Smooth muscle cell (in vitro differentiated cells): ENCODE results near the gene VPS39. TPM values are rescaled to one million over a fixed set of nuclear protein-coding genes. Genes with fewer than 3 reads are reported as not detected.

Source experiments
- DNase-seq: peaks from one replicate; lab custom pipeline; 2025; ENCODE audit not compliant: unreplicated experiment; lab: John Stamatoyannopoulos, UW
- H2AFZ ChIP-seq: fragments of 200-600 bp; sonication (generic); 2 replicates; pipeline ENCODE4 v1.6.0; 2016; ENCODE audit warnings: antibody characterized with exemption, low read depth, mild to moderate bottlenecking
- H3F3A ChIP-seq: fragments of 200-600 bp; sonication (generic); 2 replicates; pipeline ENCODE4 v1.6.0; 2017; ENCODE audit warnings: antibody characterized with exemption, low read depth
- H3K27ac ChIP-seq: fragments of 200-600 bp; sonication (generic); 2 replicates; pipeline ENCODE4 v1.5.1; 2016; ENCODE audit warnings: low read depth, mild to moderate bottlenecking
- H3K27me3 ChIP-seq: fragments of 200-600 bp; sonication (generic); 2 replicates; pipeline ENCODE4 v1.6.1; 2016; ENCODE audit warnings: low read depth, mild to moderate bottlenecking
- H3K36me3 ChIP-seq: fragments of 200-600 bp; sonication (generic); 2 replicates; pipeline ENCODE4 v1.5.1; 2016; ENCODE audit warnings: low read depth
- H3K4me1 ChIP-seq: fragments of 200-600 bp; sonication (generic); 2 replicates; pipeline ENCODE4 v1.5.1; 2016; ENCODE audit warnings: low read depth
- H3K4me2 ChIP-seq: fragments of 200-600 bp; sonication (generic); 2 replicates; pipeline ENCODE4 v1.6.0; 2016; ENCODE audit warnings: mild to moderate bottlenecking
- H3K4me3 ChIP-seq: fragments of 200-600 bp; sonication (generic); 2 replicates; pipeline ENCODE4 v1.5.1; 2016; ENCODE audit warnings: mild to moderate bottlenecking
- H3K79me2 ChIP-seq: fragments of 200-600 bp; sonication (generic); 2 replicates; pipeline ENCODE4 v1.6.0; 2016; ENCODE audit warnings: low read depth, mild to moderate bottlenecking
- H3K9ac ChIP-seq: fragments of 200-600 bp; sonication (generic); 2 replicates; pipeline ENCODE4 v1.6.0; 2016; ENCODE audit warnings: low read depth
- H3K9me3 ChIP-seq: fragments of 200-600 bp; sonication (generic); replicated peaks from 2 replicates; pipeline ENCODE4 v1.5.1; 2016; ENCODE audit warnings: low read depth
- H4K20me1 ChIP-seq: fragments of 200-600 bp; sonication (generic); 2 replicates; pipeline ENCODE4 v1.6.0; 2016; ENCODE audit warnings: low read depth
- CTCF ChIP-seq: fragments of 200-600 bp; sonication (generic); IDR thresholded peaks from 2 replicates; pipeline ENCODE4 v1.5.1; 2017; ENCODE audit warnings: borderline replicate concordance, mild to moderate bottlenecking, antibody characterized with exemption; ENCODE audit not compliant: insufficient read depth, poor library complexity, severe bottlenecking
- WGBS: methylation state at CpG from one replicate; pipeline ENCODE4 v1.1.7; 2016; ENCODE audit warnings: low lambda C conversion rate; 5-methylcytosine and 5-hydroxymethylcytosine counted together
- polyA plus RNA-seq: library from polyadenylated mRNA; unstranded; fragments of >200 nt; fragmentation: Nextera tagmentation; extraction: Ambion mirVana; gene quantifications from 2 replicates; pipeline ENCODE4 v1.2.1, GENCODE V29; 2016
- total RNA-seq: library from RNA; depleted of rRNA; stranded (reverse); fragments of >200 nt; gene quantifications from 2 replicates; pipeline ENCODE4 v1.2.3, GENCODE V29; 2014

The VPS39 gene
- total and polyA plus RNA-seq, 2 experiments from 2014 or later = 35.0 to 41.2 TPM

- Histone ChIP-seq H3K4me2 (no peak overlapping the region), H3K27me3 (peaks cover 14% of the 10 kb centered on the region), H3K9ac (no peak overlapping the region), H3K27ac (no peak overlapping the region), H4K20me1 (no peaks in the 10 kb centered on the region), H3F3A (no peaks in the 10 kb centered on the region), H3K4me3 (no peak overlapping the region), H2AFZ (no peak overlapping the region), H3K36me3 (no peaks in the 10 kb centered on the region), H3K4me1 (no peaks in the 10 kb centered on the region), H3K79me2 (no peaks in the 10 kb centered on the region), H3K9me3 (no peaks in the 10 kb centered on the region)
- 98% methylated on average over 4 of the region's 4 CpGs for WGBS
- no peak for TF ChIP-seq CTCF
- DNase-seq = no peak
Observed at GRCh38 chr15:42147431-42147735, 60.7 kb downstream of the VPS39 start.

GRCh38 chr15:42146551-42147430, 61.3 kb downstream of the VPS39 start:
- H3K36me3 ChIP-seq = no peaks in the 10 kb centered on the region
- no peak overlapping the region for H3K27ac ChIP-seq
- H3K4me1 ChIP-seq = no peaks in the 10 kb centered on the region
- H3K9me3 ChIP-seq = no peaks in the 10 kb centered on the region
- no peaks in the 10 kb centered on the region for H3F3A ChIP-seq
- H3K27me3 ChIP-seq = peaks cover 14% of the 10 kb centered on the region
- no peak overlapping the region for H3K9ac ChIP-seq
- 89% methylated on average over 24 of the region's 24 CpGs for WGBS
- H4K20me1 ChIP-seq = no peaks in the 10 kb centered on the region
- H3K4me2 ChIP-seq = no peak overlapping the region
- H3K4me3 ChIP-seq = no peak overlapping the region
- TF ChIP-seq CTCF = no peak
- H3K79me2 ChIP-seq = no peaks in the 10 kb centered on the region
- H2AFZ ChIP-seq = no peak overlapping the region
- DNase-seq = no peak

GRCh38 chr15:42145546-42146455, 62.3 kb downstream of the VPS39 start:
- Histone ChIP-seq H3K9ac (no peak overlapping the region), H3K4me2 (no peak overlapping the region), H3K27ac (no peak overlapping the region), H3K4me1 (no peaks in the 10 kb centered on the region), H3K27me3 (peaks cover 14% of the 10 kb centered on the region), H2AFZ (no peak overlapping the region), H3K79me2 (no peaks in the 10 kb centered on the region), H3F3A (no peaks in the 10 kb centered on the region), H3K4me3 (no peak overlapping the region), H3K9me3 (no peaks in the 10 kb centered on the region), H3K36me3 (no peaks in the 10 kb centered on the region), H4K20me1 (no peaks in the 10 kb centered on the region)
- no peak for DNase-seq
- WGBS = 90% methylated on average over 28 of the region's 29 CpGs
- TF ChIP-seq CTCF = no peak
